T1000 (cell line): Measurements from ENCODE around the gene GLCCI1.
"Not testable (repeated sequence)": the region's sequence is repeated elsewhere in the genome, so short reads cannot be mapped to it uniquely, and the experiment has no call there.

Source experiments
- DNase-seq: peaks from one replicate; lab custom pipeline; 2025; ENCODE audit warnings: mixed read lengths; lab: John Stamatoyannopoulos, UW

The GLCCI1 gene

DNA sequence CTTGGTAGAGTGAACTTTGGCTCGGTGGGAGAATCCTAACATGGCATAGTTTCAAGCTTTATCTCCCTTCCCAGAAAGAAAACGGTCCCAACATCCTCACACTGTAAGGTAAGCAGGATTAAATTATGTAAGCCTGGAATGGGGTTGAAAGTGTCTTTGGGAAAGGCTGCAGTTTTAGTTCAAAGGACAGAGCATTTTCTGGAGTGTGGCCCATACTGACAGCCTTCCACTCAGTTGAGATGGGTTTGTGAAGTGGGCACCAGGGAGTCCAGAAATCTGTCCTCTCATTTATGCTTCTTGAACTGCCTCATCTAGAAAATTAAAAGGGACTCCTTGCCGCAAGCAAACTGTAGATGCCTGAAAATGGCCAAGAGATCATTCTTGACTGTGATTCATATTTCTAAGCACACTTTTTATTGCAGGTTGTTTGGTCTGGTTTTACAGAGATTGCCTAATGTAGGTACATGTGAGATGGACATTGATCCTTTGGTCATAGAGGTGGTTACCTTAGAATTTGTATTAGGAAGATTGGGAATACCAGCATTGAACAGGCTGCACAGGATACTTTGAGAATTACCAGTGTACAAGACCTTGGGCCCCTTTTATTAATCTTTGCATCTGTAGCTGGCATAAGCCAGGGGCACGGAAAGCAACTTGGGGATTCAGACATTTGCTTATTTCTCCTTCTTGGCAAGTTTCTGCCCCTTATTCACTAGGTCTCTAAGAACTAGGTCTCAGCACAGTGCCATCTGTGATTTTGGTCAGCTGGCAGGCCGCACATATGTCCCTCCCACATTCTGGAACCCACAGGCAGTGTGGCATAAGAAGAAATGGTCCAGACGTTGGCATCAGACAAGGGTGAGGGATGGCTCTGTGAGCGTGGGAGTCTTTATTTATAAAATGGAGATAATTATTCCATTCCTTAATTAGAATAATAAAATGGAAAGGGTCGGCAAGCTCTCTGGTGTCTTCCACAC is 125.9 kb downstream of the GLCCI1 start:
- no peak for DNase-seq

DNA sequence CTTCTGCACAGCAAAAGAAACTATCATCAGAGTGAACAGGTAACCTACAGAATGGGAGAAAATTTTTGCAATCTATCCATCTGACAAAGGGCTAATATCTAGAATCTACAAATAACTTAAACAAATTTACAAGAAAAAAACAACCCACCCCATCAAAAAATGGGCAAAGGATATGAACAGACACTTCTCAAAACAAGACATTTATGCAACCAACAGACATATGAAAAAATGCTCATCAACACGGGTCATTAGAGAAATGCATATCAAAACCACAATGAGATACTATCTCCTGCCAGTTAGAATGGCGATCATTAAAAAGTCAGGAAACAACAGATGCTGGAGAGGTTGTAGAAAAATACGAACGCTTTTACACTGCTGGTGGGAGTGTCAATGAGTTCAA is 132.7 kb downstream of the GLCCI1 start:
- not testable (repeated sequence) for DNase-seq

DNA sequence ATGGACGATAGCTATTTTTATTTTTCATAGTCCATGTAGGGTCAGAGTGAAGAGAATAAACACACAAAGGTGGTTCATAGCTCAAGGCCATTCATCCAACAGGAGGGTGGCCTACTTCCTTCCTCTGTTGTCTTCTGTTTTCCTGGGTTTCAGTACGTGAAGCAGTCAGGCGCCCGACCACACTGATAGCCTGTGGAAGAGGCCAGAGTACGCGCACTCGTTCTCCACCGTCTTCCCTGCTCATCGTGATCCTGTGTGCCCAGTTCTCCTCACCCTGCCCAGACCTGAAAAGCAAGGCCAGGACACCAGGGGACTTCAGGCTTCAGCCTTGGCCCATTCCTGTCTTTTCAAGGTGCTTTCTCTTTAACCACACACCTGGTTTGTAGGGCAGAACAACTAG is 134.7 kb downstream of the GLCCI1 start:
- no peak for DNase-seq

DNA sequence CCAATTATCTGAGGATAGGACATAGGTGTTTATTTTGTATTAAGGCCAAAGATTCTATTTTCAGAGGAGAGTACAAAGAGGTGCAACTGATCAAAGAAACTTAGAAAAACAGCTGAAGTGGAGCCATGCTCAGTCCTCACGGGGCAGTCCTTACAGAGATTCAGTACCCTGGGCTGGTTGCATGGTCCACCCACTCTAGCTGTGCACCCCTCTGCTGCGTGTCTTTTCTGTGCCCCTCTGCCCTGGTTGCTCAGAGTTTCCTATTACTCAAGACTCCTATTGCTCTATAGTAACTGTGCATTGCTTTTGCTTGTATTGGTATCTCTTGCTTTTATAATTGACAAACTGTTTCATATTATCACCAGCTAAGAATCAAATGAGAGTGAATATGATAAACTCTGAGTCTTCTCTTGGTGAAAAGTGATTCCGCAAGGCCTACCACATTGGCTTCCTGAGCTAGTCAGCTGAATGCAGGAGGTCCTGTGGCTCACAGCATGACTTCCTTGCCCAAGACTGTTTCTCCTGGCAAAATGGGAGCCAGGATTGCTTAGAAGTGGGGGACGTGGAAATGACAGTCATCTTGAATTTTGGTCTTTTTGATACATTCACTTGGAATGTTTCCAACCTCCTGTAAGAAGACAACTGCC is 137.0 kb downstream of the GLCCI1 start:
- DNase-seq, result no peak

DNA sequence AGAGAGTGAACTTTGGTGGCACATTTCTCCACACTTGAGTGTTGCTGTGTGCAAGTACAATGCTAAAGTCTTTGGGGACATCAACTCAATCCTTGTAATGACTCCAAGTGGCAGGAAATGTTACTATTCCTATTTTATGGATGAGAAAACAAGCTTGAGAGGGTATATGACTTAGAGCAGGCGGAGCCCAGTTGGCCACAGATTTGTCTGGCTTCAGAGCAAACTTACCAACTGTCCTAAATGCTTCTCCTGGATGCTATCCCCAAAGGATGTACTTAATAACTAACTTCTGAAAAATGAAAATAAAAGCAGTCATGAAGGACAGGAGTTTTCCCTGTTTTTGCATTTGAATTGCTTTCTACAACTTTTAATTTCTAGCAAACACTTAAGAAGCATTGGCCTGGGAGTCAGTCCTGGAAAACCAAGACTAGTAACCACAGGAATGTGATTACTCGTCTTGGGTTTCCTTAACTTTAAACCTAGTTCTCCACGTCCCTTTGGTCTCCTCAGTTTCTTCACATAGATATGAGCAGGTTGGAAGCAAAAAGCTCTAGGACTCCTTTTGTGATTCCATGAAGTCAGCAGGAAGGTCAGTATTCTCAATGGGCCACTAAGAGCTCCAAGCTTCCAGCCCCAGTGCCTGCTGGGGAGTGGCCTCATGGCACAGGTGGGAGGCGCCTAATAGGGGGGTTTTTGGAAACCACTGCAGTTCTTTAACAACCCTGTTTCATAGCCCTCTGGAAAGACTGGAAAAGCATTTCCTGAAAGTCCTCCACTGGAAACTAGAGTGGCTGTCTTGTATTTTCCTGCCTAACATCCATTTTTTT is 140.8 kb downstream of the GLCCI1 start:
- no peak for DNase-seq

DNA sequence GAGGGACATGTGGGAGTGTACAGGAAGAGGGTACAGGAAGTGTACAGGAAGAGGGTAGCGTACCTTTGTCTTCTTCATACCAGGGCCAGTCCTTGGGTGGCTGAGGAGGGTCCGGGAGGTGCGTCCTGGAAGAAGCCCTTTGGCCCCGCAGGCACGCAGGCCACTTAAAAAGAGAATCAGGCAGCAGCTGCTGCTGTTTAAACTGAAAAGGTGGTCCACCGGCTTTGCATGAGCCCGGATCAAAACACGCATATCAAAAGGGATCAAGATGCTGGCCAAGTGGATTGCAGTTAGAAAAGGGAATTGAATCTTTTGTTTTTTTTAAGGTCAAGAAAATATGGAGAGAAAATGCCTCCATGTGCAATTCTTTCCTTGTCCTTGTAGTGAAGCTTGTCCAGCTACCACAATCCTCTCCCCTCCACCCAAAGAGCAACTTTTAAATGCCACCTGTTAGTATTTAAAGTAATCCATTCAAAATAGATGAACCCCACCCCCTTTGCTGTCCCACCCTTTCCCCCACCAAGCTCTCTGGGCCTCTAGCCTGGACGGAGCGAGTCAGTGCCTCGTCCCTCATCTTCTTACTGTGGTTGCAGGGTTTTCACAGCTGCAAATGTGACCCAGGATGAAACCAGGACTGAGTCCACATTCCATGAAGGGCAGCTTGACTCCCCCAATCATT is 142.8 kb downstream of the GLCCI1 start:
- no peak for DNase-seq

DNA sequence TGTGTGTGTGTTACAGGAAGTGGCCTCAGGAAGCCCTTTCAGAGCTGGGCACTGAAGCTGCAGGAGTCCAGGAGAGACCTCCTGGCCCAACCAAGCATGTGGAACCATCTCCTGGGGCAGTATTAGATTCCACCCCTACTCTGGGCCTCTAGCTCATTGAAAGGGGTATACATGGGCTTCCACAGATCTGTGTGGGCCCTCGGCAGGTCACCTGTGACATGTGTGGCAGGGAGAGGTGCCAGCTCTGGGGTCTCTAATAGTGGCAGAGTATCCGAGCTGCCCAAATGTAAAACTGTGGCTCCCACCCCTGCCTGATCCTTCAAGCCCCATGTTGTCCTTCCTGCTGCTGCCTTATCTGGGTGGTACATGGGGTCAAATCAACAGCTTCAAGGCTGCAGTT is 144.1 kb downstream of the GLCCI1 start:
- no peak for DNase-seq

DNA sequence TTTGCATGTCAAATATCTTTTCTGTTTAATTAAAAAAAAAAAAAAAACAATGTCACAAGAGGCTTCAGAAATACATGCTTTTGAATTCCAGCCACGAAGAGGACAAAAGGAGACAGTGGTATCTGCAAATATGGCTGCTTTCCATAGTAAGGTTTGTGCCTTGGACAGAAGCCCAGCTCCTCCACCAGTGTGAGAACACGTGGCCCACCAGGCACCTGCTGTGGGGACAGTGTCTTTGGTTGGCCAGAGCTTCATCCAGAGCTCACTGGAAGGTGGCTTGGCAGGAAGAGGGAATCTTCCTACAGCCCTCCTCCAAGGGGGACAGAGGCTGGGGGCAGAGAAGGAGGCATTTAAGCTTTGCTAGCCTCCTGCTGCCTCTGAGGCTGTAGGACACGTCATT is 144.6 kb downstream of the GLCCI1 start:
- no peak for DNase-seq

DNA sequence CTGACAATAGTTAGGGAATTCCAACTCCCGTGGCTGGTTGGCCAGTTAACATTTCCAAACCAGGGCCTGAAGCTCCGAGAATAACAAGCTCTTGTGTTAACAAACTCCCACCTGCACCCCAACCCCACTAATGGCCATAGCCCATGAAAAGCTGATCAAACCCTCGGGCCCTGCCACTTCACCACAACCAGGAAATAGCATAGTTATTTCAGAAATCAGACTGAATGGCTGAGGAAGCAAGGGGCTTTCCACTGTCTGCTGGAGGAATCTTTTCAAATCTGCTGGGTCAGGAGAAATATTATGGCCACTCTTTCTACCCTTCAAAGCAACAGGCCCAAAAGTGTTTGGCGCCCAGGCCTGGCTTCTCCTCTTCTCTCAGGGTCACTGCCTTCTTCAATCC is 145.6 kb downstream of the GLCCI1 start:
- no peak for DNase-seq

DNA sequence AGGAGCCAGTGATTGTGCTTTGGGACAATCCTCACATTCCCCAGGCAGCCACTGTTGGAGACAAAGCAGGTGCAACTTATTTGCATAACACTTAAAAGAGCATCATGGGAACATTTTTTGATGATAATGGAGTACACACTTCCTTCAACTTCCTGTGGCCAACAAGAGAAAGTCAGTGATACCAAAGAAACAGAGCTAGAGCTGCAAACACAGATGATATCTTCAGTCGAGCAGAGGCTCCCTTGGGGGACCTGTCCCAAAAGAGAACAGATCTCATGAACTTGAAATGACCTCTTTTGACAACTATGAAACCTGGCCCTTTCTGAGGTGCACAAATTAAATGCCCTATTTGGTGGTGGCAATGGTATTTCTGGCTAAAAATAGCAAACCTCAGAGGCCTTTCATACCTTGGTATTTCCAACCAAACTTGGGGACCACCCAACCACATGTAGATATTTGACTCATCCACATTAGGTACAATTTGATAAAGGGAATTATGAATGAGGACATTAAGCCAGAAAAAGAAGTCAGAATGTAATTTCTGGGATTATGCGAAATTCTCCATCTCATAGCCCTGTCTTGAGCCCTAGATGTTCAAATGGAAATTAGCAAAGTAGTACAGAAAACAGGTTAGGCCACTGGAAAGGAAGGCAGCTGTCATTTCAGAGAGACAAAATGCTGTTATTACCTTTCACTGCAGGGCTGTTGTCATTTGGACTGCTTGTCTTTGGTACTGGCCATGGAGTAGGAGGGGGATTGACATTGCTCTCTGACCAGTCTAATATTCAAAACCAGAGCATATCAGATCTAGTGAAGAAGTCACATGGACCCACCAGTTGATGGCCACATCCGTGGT is 147.2 kb downstream of the GLCCI1 start:
- no peak for DNase-seq

DNA sequence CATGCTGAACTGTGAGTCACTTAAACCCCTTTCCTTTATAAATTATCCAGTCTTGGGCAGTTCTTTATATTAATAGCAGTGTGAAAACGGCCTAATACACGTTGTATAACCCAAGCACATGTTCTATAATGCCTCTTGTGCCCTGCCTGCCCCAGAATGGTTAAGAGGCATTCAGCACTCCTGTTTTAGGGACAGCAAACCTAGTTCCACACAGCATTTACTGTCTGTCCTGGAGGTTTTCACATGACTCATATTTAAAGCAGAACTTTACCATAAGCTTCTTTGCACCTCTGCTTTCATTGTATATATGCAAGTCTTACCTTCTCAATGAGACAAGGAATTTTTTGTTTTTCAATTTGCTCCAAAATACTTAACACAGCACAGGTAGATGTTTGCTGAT is 148.6 kb downstream of the GLCCI1 start:
- no peak for DNase-seq

DNA sequence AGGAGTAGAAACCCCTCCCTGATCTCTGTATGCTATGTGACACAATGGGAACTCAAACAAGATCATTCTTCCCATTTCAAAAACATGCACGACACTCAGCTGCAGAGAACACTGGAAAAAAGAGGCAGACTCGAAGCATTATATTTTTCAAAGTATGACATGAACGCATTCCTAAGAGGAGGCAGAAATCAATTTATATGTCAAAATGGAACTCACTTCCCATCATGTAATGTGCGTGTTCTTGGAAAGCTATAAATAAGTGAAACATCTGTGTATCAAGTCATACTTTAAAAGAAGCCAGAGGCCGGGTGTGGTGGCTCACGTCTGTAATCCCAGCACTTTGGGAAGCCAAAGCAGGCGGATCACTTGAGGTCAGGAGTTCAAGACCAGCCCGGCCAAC is 150.7 kb downstream of the GLCCI1 start:
- DNase-seq, result no peak

DNA sequence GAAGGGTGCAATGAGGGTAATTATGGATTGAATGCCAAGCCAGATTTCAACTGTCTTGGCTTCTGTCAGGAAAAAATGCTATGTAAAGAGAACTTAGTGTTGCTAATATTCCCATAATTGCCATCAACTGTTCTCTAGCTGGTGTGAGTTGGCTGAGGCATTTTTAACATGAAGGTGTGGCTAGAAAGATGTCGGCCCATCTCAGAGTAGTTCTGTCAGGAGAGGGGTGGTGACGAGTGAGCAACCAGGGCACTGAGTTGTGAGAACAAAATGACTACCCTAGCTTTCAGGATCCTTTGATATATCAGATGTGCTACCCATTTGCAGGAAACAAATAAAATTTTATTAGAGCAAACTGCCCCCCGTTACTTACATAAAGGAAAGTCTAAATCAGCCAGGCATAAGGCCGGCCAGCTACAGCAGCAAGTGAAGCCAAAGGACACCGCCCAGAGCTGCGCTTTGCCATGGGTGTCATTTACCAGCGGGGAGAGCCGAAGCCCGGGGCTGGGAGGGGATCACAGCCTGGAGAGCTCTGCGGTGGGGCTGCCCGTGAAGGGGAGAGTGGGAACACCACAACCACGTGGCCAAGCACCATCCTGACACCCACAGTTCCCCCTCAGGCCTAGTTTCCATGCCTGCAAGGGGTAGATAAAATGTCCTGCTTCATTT is 151.9 kb downstream of the GLCCI1 start:
- no peak for DNase-seq

DNA sequence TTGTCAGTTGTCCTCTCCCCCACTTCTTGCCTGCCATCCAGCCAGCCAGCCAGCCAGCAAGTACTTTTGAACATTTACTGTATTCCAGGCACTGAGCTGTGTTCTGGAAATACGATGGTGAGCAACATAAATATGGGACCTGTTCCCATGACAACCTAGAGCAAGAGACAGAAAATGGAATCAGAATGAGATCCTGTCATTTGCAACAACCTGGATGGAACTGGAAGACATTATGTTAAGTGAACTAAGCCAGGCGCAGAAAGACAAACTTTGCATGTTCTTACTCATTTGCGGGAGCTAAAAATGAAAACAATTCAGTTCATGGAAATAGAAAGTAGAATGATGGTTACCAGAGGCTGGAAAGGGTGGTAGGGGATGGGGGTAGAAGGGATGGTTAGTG is 152.6 kb downstream of the GLCCI1 start:
- DNase-seq, result no peak

DNA sequence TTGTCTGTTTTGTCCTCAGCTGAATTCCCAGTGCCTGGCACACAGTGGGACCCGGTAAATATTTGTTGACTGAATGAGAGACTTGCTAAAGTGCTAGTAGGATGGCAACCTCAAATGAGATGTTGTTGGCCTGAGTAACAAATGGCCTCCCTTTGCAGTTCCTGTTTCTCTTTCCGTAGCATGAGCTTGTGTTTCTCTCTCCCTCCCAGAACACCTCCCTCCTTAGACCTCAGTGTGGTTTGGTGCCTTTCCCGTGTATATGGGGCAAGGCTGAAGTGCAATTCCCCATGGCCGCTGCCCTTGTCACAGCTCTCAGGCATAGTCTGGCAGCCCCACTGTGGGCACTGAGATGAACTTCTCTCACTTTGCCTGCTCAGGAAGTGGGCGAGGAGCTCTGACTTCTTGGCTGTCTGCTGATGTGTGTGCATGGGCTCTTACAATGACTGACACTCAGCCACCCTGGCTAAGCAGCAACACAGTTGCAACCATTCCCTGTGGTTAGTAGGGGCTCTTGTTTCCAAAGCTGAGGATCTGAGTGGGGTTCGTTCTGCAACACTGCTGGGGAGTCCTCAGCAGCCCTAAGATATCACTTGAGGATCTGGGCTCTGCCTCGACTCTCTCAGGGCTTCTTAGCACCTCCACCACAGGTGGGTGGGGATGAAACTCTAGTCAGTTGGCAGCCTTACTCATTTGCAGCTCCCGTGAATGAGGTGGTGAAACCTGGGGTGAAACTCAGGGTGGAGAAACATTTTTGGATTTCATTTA is 157.3 kb downstream of the GLCCI1 start:
- no peak for DNase-seq

DNA sequence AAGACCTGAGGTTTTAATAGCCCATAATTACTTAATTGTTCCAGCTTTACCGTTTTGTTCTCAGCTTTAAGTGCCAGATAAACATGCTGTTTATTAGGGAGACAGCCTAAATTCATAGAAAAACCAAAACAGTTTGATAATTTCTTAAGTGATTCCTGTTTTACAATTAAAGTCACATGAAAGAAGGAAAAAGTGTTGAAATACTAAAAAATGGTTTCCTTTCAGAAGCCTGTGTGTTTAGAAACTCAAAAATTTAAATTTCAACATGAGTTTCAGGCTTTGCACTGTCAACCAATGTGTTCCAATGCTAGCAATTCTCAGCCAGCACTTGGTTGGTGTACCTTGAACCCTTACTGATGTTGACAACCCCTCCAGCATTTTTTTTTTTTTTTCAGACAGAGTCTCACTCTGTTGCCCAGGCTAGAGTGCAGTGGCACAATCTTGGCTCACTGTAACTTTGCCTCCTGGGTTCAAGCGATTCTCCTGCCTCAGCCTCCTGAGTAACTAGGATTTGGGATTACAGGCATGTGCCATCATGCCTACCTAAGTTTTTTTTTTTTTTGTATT is 158.1 kb downstream of the GLCCI1 start:
- no peak for DNase-seq

DNA sequence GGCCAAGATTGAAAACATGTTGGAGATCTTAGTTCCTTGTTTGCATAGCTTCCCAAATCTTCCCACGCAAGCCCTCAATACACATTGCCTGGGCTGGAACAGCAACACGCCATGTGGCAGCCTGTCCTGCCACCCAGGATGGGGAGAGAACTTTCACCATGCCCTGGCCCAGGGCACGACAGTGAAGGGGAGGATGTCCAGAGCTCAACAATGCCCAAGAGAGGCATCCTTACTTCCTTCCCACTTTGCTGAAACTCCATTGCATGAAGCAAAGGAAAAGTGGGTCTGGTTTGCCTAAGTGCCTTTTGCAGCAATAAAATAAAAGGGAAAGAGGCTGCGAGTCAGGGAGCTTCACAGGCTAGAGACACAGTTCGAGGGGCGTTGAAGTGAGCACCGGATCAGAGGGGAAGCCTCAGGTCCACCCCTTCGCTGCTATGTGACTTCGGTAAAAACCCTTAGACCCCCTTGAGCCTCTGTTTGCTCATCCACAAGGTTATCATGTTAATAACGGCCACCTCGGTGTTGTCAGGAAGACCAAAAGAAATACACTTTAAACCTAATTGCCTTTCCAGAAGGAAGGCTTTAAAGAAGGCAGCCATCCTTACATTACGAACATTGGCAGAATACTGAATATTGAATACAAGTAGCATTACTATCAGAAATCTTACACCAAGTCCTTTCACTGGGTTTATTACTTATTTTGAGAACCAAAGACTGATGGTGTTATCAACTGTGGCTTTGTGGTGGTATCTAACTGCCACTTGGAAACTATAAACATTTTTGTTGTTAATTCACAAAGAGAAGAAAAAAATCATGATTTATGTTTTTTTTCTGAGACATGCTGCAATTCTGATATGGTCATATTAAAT is 160.1 kb downstream of the GLCCI1 start:
- no peak for DNase-seq

DNA sequence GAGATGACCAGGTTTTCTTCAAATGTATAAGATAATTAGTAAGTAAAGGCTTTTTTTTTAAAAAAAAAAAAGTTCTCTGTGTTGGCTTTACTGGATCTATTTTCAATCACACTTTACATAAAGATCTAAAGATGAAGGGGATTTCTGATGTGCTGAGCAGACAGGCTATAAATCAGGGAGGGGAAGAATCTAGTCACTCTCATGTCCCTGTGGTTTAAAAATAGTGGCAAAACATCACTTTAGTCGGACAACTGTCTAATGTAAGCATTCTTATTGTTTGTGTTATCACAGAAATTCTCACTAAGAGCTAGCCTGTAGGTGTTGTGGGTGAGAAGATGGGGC is 160.7 kb downstream of the GLCCI1 start:
- DNase-seq, result no peak
